HuH-7 (cell line): Measurements from ENCODE around the gene NTSR1.

Experiments used
- DNase-seq: peaks from one replicate; pipeline ENCODE4 v3.0.0; 2011; ENCODE audit warnings: low spot score

The NTSR1 gene

GRCh38 chr20:62694106-62694505 lies 14.5 kb upstream of the NTSR1 start:
- DNase-seq = no peak

GRCh38 chr20:62694868-62695267 lies 13.8 kb upstream of the NTSR1 start:
- no peak for DNase-seq

- DNase-seq = no peak
Observed at GRCh38 chr20:62695448-62696414, 12.9 kb upstream of the NTSR1 start.

- DNase-seq = no peak
Observed at GRCh38 chr20:62696434-62696957, 12.1 kb upstream of the NTSR1 start.

- no peak for DNase-seq
Observed at GRCh38 chr20:62696989-62697388, 11.6 kb upstream of the NTSR1 start.

- no peak for DNase-seq
Observed at GRCh38 chr20:62697468-62697912, 11.1 kb upstream of the NTSR1 start.

GRCh38 chr20:62698231-62698630 lies 10.4 kb upstream of the NTSR1 start:
- no peak for DNase-seq

GRCh38 chr20:62699296-62699695 lies 9.3 kb upstream of the NTSR1 start:
- no peak for DNase-seq

GRCh38 chr20:62699741-62700140 lies 8.9 kb upstream of the NTSR1 start:
- DNase-seq = no peak

GRCh38 chr20:62700261-62700930 lies 8.2 kb upstream of the NTSR1 start:
- DNase-seq = no peak

GRCh38 chr20:62701161-62702012 lies 7.2 kb upstream of the NTSR1 start:
- no peak for DNase-seq

- DNase-seq = no peak
Observed at GRCh38 chr20:62702013-62702300, 6.7 kb upstream of the NTSR1 start.

- no peak for DNase-seq
Observed at GRCh38 chr20:62702895-62703852, 5.5 kb upstream of the NTSR1 start.

GRCh38 chr20:62703853-62704228 lies 4.8 kb upstream of the NTSR1 start:
- no peak for DNase-seq

- DNase-seq = no peak
Observed at GRCh38 chr20:62704341-62704948, 4.2 kb upstream of the NTSR1 start.

- DNase-seq = no peak
Observed at GRCh38 chr20:62705627-62706026, 3.0 kb upstream of the NTSR1 start.

GRCh38 chr20:62706344-62706743 lies 2.3 kb upstream of the NTSR1 start:
- DNase-seq = no peak

- no peak for DNase-seq
Observed at GRCh38 chr20:62706857-62707256, 1.8 kb upstream of the NTSR1 start.

GRCh38 chr20:62707276-62707920 lies 1.2 kb upstream of the NTSR1 start:
- DNase-seq = no peak

- peak; percentile 64 for DNase-seq
Observed at GRCh38 chr20:62707921-62708521, 615 bp upstream of the NTSR1 start.
